ENCODE measurements around the gene ISOC2. TPM values are rescaled to one million over a fixed set of nuclear protein-coding genes. Genes with fewer than 3 reads are reported as not detected.

ISOC2 gene
- total and polyA plus RNA-seq, 9 of the 15 experiments (the other 6 are each of a cell fraction or from before 2014, with no cell fraction given): 1.2 to 229 (median 58.3) TPM

- Histone ChIP-seq H2AFZ (ENCODE audit: low read depth, low read length) (peak overlapping the region; percentile 97), H3K27me3 (ENCODE audit: control insufficient read depth in 2 of 2, insufficient read depth in 2 of 2, low read length in 2 of 2) (no peaks in the 10 kb centered on the region; a peak in 1 of 5 replicates), H3K9ac (ENCODE audit: insufficient read depth in 1 of 2, low read depth in 2 of 2, low read length in 2 of 2) (peak overlapping the region; percentile 49 to 82; a peak in 3 of 4 replicates), H3K27ac (ENCODE audit: extremely low read depth, low read depth, low read length) (peak overlapping the region; percentile 61; the same call in 2 of the 3 replicates), H3K4me3 (peak overlapping the region; percentile 27; the same call in 1 of the 2 replicates), H3K4me1 (replicated peaks in 1 of 2; ENCODE audit: control insufficient read depth in 2 of 2, insufficient read depth in 2 of 2, low read length in 2 of 2) (peaks cover 12 to 29% of the 10 kb centered on the region in 2 experiments), H3K9me1 (ENCODE audit: control insufficient read depth, insufficient read depth, low read length) (no peaks in the 10 kb centered on the region), H3K36me3 (ENCODE audit: control insufficient read depth, insufficient read depth, low read length) (no peaks in the 10 kb centered on the region), H3K9me3 (replicated peaks; ENCODE audit: control insufficient read depth, insufficient read depth, low read depth, low read length) (no peaks in the 10 kb centered on the region; the same call in 1 of the 2 replicates), H4K20me1 (replicated peaks; ENCODE audit: control insufficient read depth, insufficient read depth, low read length) (no peaks in the 10 kb centered on the region; the same call in 1 of the 2 replicates), H3K79me2 (ENCODE audit: control insufficient read depth, insufficient read depth, low read length) (no peaks in the 10 kb centered on the region), H3K4me2 (ENCODE audit: insufficient read depth, low read length) (peak overlapping the region; percentile 43)
- POLR2A ChIA-PET: interaction anchor here (0.6 to 1.9 kb wide), 14 partner anchors 9 to 248 kb away, joined by 3 to 11 read pairs (median 3); partner anchors contain the start of gene UBE2S
- 4% methylated on average over 47 of the region's 64 CpGs for WGBS (ENCODE audit: insufficient coverage, low coverage, missing lambda C conversion rate)
- in situ Hi-C loops (cut with MboI): no loop called here
- CTCF ChIA-PET (ENCODE audit: low intra/inter-chr PET ratio): interaction anchor here (0.7 to 1.3 kb wide), 6 partner anchors 51 to 363 kb away, joined by 3 to 6 read pairs (median 3); no protein-coding TSS in a partner anchor
- ATAC-seq (peak; percentile 96), FAIRE-seq (peak; percentile 96), DNase-seq (ENCODE audit: extremely low read depth in 1 of 4, low spot score in 3 of 4) (peak; percentile 95 to 98 (median 98))
- BruUV-seq (replicated peaks): no TSS peak
- intact Hi-C loops (cut with micrococcal nuclease): loop anchor here (2.0 to 10.0 kb wide), 2 partner anchors 37 to 349 kb away; partner anchors contain the start of gene TNNI3
- TF ChIP-seq ETV1 (tag; conservative IDR thresholded peaks at IDR 0.05; ENCODE audit: low read depth) (peak; percentile 85), KLF1 (tag; IDR thresholded peaks at IDR 0.05) (no peak), ZNF655 (CRISPR knock-in tag; IDR thresholded peaks at IDR 0.05) (no peak), SMAD3 (CRISPR knock-in tag; conservative IDR thresholded peaks at IDR 0.05) (no peak), MAFF (IDR thresholded peaks at IDR 0.05; ENCODE audit: low read length) (no peak), ZNF408 (CRISPR knock-in tag; IDR thresholded peaks at IDR 0.05; ENCODE audit: low read depth) (no peak), ZBTB2 (IDR thresholded peaks at IDR 0.05) (peak; percentile 95), ZFP36 (IDR thresholded peaks at IDR 0.05; ENCODE audit: low read depth, low read length, partially characterized antibody) (no peak), CREBBP (IDR thresholded peaks at IDR 0.05; ENCODE audit: low read depth, low read length) (no peak), TRIM25 (IDR thresholded peaks at IDR 0.05; ENCODE audit: borderline replicate concordance) (no peak), KDM2B (CRISPR knock-in tag; IDR thresholded peaks at IDR 0.05) (no peak), BRF1 (IDR thresholded peaks at IDR 0.05; ENCODE audit: borderline replicate concordance, extremely low read depth, insufficient read length) (no peak), PCBP2 (IDR thresholded peaks at IDR 0.05; ENCODE audit: low read depth, low read length, poor library complexity, severe bottlenecking) (no peak), ZBED1 (IDR thresholded peaks at IDR 0.05) (no peak), ETV5 (CRISPR knock-in tag; IDR thresholded peaks at IDR 0.05; ENCODE audit: low read depth) (peak; percentile 79)
Measured at GRCh38 chr19:55503502-55504251, 42.2 kb upstream of the ISOC2 start.
